Endothelial cell of umbilical vein (primary cell): ENCODE results near the gene CPO. TPM values are rescaled to one million over a fixed set of nuclear protein-coding genes. Genes with fewer than 3 reads are reported as not detected.

Experiments used
- BruUV-seq: library from RNA; stranded (reverse); fragments of 400-500 nt; replicated peaks from 2 replicates; lab custom pipeline; 2021; lab: Mats Ljungman, UMichigan
- CTCF ChIA-PET: fragments of 300-600, 350-600 bp; sonication (Branson Sonifier 250); formaldehyde crosslinking; loops from one replicate; lab custom pipeline; 2021; ENCODE audit warnings: antibody characterized with exemption, inconsistent platforms; lab: Charles Lee
- POLR2A ChIA-PET: fragments of 300-600, 350-600 bp; sonication (Branson Sonifier 250); formaldehyde crosslinking; loops from one replicate; lab custom pipeline; 2021; ENCODE audit warnings: antibody characterized with exemption, inconsistent platforms; lab: Charles Lee
- DNase-seq: peaks from one replicate; pipeline ENCODE4 v3.0.0-alpha.2; 2011; ENCODE audit warnings: low read depth, low spot score
- FAIRE-seq: peaks from 2 replicates; lab custom pipeline; 2011; peaks lifted over from hg19 to GRCh38; lab: Jason Lieb, UNC
- H2AFZ ChIP-seq: 2 replicates; pipeline ENCODE4 v1.6.0; 2012; ENCODE audit warnings: low read depth, low read length, control low read depth, inconsistent platforms
- H3K27ac ChIP-seq: 2 replicates; pipeline ENCODE4 v1.5.1; 2011; ENCODE audit warnings: low read depth, mild to moderate bottlenecking, control low read depth, low read length, moderate library complexity; ENCODE audit not compliant: insufficient read depth
- H3K27me3 ChIP-seq, 2 experiments: 2 replicates each; pipeline versions ENCODE4 v1.6.0 to v1.6.1; 2011; ENCODE audit warnings: low read length in 2 of 2, mixed read lengths in 1 of 2; ENCODE audit not compliant: control insufficient read depth in 2 of 2, insufficient read depth in 2 of 2
- H3K36me3 ChIP-seq, 2 experiments: 2 replicates in 1 of 2; 3 replicates in 1 of 2; pipeline ENCODE4 v1.5.1; 2011; ENCODE audit warnings: low read length in 2 of 2, mild to moderate bottlenecking in 1 of 2, moderate library complexity in 1 of 2; ENCODE audit not compliant: control insufficient read depth in 2 of 2, insufficient read depth in 2 of 2; ENCODE audit errors: extremely low read depth in 1 of 2
- H3K4me1 ChIP-seq: 3 replicates; pipeline ENCODE4 v1.5.1; 2011; ENCODE audit warnings: mild to moderate bottlenecking, low read length; ENCODE audit not compliant: control insufficient read depth, insufficient read depth; ENCODE audit errors: extremely low read depth
- H3K4me2 ChIP-seq: 2 replicates; pipeline ENCODE4 v1.6.1; 2011; ENCODE audit warnings: low read length, control low read depth, mixed read lengths; ENCODE audit not compliant: insufficient read depth
- H3K4me3 ChIP-seq, 3 experiments: fragments of 200-600 bp in 1 of 3; sonication (generic), shearing (Covaris generic) in 1 of 3; replicated peaks in 1 of 3; 2 replicates each; pipeline ENCODE4 v1.5.1; 2011 to 2016; ENCODE audit warnings: control low read depth in 3 of 3, low read length in 3 of 3, mild to moderate bottlenecking in 2 of 3, inconsistent platforms in 1 of 3, low read depth in 1 of 3, moderate library complexity in 1 of 3; ENCODE audit not compliant: insufficient read depth in 1 of 3
- H3K79me2 ChIP-seq: 2 replicates; pipeline ENCODE4 v1.6.0; 2012; ENCODE audit warnings: low read length, inconsistent platforms; ENCODE audit not compliant: control insufficient read depth, insufficient read depth
- H3K9ac ChIP-seq: replicated peaks from 2 replicates; pipeline ENCODE3; 2011; ENCODE audit warnings: low read length, control low read depth; ENCODE audit not compliant: insufficient read depth; ENCODE audit errors: extremely low read depth
- H3K9me1 ChIP-seq: replicated peaks from 3 replicates; pipeline ENCODE4 v1.6.0; 2011; ENCODE audit warnings: mild to moderate bottlenecking, low read length; ENCODE audit not compliant: control insufficient read depth, insufficient read depth; ENCODE audit errors: extremely low read depth
- H3K9me3 ChIP-seq: replicated peaks from 2 replicates; pipeline ENCODE4 v1.5.1; 2012; ENCODE audit warnings: low read length, inconsistent platforms; ENCODE audit not compliant: control insufficient read depth, insufficient read depth
- H4K20me1 ChIP-seq: replicated peaks from 2 replicates; pipeline ENCODE3; 2011; ENCODE audit warnings: mild to moderate bottlenecking, low read length; ENCODE audit not compliant: control insufficient read depth, insufficient read depth; ENCODE audit errors: extremely low read depth
- CTCF ChIP-seq, 2 donors: IDR thresholded peaks; 1 replicate in 1 of 2; 2 replicates in 1 of 2; pipeline ENCODE4 v1.5.1; 2011; ENCODE audit warnings: low read length in 2 of 2, mild to moderate bottlenecking in 2 of 2, moderate library complexity in 2 of 2, control low read depth in 1 of 2, inconsistent platforms in 1 of 2, low read depth in 1 of 2; ENCODE audit not compliant: insufficient read depth in 1 of 2; ENCODE audit errors: extremely low read depth in 1 of 2
- EZH2 ChIP-seq: IDR thresholded peaks from 2 replicates; pipeline ENCODE4 v1.6.1; 2012; ENCODE audit warnings: borderline replicate concordance, low read depth, mild to moderate bottlenecking, moderate library complexity, low read length, inconsistent platforms; ENCODE audit not compliant: severe bottlenecking
- FOS ChIP-seq: IDR thresholded peaks from 2 replicates; pipeline ENCODE4 v1.6.1; 2011; ENCODE audit warnings: mild to moderate bottlenecking, low read length, moderate library complexity, borderline replicate concordance; ENCODE audit not compliant: insufficient read depth
- GATA2 ChIP-seq: IDR thresholded peaks from 2 replicates; pipeline ENCODE4 v1.7.0; 2011; ENCODE audit warnings: low read depth, mild to moderate bottlenecking, moderate library complexity, mixed read lengths, low read length; ENCODE audit not compliant: insufficient read length, insufficient read depth
- JUN ChIP-seq: IDR thresholded peaks from 2 replicates; pipeline ENCODE4 v1.6.1; 2011; ENCODE audit warnings: borderline replicate concordance, low read depth; ENCODE audit not compliant: insufficient read length, insufficient read depth
- POLR2A ChIP-seq: IDR thresholded peaks from 2 replicates; pipeline ENCODE4 v1.6.1; 2012; ENCODE audit warnings: low read depth, mild to moderate bottlenecking, control low read depth, low read length
- POLR2AphosphoS5 ChIP-seq: IDR thresholded peaks from 2 replicates; pipeline ENCODE4 v1.6.1; 2012; ENCODE audit warnings: low read depth, mild to moderate bottlenecking, control low read depth, low read length, moderate library complexity; ENCODE audit not compliant: insufficient read depth
- dilution Hi-C: fragments of 300-500 bp; cut with MboI; formaldehyde crosslinking; loops from one replicate; pipeline ENCODE4 v1.15.0; 2019; ENCODE audit warnings: low sequenced_read_pairs; ENCODE audit not compliant: extremely low pct_ligation_motif_present
- intact Hi-C: fragments of 100-400 bp; cut with micrococcal nuclease; formaldehyde crosslinking; loops from one replicate; pipeline ENCODE4 v1.10.0; 2022
- polyA plus RNA-seq, 4 experiments: library from polyadenylated mRNA; depleted of rRNA in 3 of 4; stranded (reverse) in 3 of 4; unstranded in 1 of 4; fragments of >200 nt; gene quantifications; 2 replicates each; pipeline versions ENCODE4 v1.2.1 to v1.2.3, GENCODE V29; 2011 to 2012; ENCODE audit warnings: missing spikeins in 1 of 4
- total RNA-seq: library from RNA; stranded (reverse); gene quantifications from 2 replicates; pipeline ENCODE4 v1.2.3, GENCODE V29; 2021
- TF ChIP-seq, protein P1 (sequence below): IDR thresholded peaks from 2 replicates; pipeline ENCODE4 v1.6.1; 2011; ENCODE audit not compliant: insufficient read depth, insufficient read length

Gene CPO
- total and polyA plus RNA-seq, 2 donors (not counting 3 experiments of a cell fraction or from before 2014, with no cell fraction given) = not detected

GRCh38 chr2:206937555-206937954 lies 1.8 kb upstream of the CPO start:
- no peak for FAIRE-seq

GRCh38 chr2:206940546-206940945 lies 1.2 kb downstream of the CPO start:
- Histone ChIP-seq H3K9ac (no peak overlapping the region), H3K27me3 (no peaks in the 10 kb centered on the region), H3K36me3 (no peaks in the 10 kb centered on the region), H3K4me3 (no peak overlapping the region), H3K79me2 (no peaks in the 10 kb centered on the region), H4K20me1 (no peaks in the 10 kb centered on the region), H3K4me2 (no peak overlapping the region), H3K9me3 (no peaks in the 10 kb centered on the region), H2AFZ (no peak overlapping the region), H3K4me1 (no peaks in the 10 kb centered on the region), H3K27ac (no peak overlapping the region), H3K9me1 (no peaks in the 10 kb centered on the region)
- FAIRE-seq = no peak
- DNase-seq = no peak
- TF ChIP-seq POLR2A (no peak), FOS (no peak), CTCF (IDR thresholded peaks at IDR 0.05; ENCODE audit: extremely low read depth in 1 of 2, insufficient read depth in 1 of 2, low read depth in 1 of 2, low read length in 2 of 2) (no peak), EZH2 (no peak), JUN (no peak), POLR2AphosphoS5 (no peak), GATA2 (no peak)
- TF ChIP-seq, protein P1, sequence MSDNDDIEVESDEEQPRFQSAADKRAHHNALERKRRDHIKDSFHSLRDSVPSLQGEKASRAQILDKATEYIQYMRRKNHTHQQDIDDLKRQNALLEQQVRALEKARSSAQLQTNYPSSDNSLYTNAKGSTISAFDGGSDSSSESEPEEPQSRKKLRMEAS = no peak
- ChIA-PET POLR2A (no interaction called here), CTCF (no interaction called here)
- BruUV-seq = no TSS peak
- dilution Hi-C loops = no loop called here
- intact Hi-C loops = no loop called here

More at GRCh38 chr2:206937555-206937954, 1.8 kb upstream of the CPO start:
- CTCF ChIA-PET = no interaction called here
- Histone ChIP-seq H3K9me1 (no peaks in the 10 kb centered on the region), H3K27me3 (no peaks in the 10 kb centered on the region), H3K4me2 (no peak overlapping the region), H3K4me1 (no peaks in the 10 kb centered on the region), H3K79me2 (no peaks in the 10 kb centered on the region), H4K20me1 (no peaks in the 10 kb centered on the region), H3K4me3 (no peak overlapping the region), H3K36me3 (no peaks in the 10 kb centered on the region), H3K9me3 (no peaks in the 10 kb centered on the region), H3K27ac (no peak overlapping the region), H2AFZ (no peak overlapping the region), H3K9ac (no peak overlapping the region)
- no peak for TF ChIP-seq EZH2
- TF ChIP-seq, protein P1 = no peak
- dilution Hi-C loops (no loop called here), intact Hi-C loops (no loop called here)
- POLR2A ChIA-PET = no interaction called here
- no peak for DNase-seq
- no TSS peak for BruUV-seq
